SK-N-SH treated with all-trans-retinoic acid at 6 μM for 48 hours (cell line): ENCODE results near the gene KIF17.

Source experiments
- ATAC-seq: fragments of 200-7000 bp; cut with Tn5 transposase; 3 replicates; pipeline ENCODE4 v1.9.1; 2020; ENCODE audit warnings: mild to moderate bottlenecking, moderate library complexity
- ARNTL ChIP-seq: fragments of 450-650 bp; formaldehyde crosslinking; IDR thresholded peaks from 2 replicates; pipeline ENCODE4 v1.5.0; 2020; ENCODE audit warnings: low read depth, mild to moderate bottlenecking, moderate library complexity, borderline replicate concordance
- CSDC2 ChIP-seq: fragments of 250-450 bp; sonication (Bioruptor Pico); IDR thresholded peaks from 2 replicates; pipeline ENCODE4 v1.5.0; 2020; ENCODE audit warnings: mild to moderate bottlenecking, moderate library complexity
- ESRRG ChIP-seq: fragments of 250-450 bp; sonication (Bioruptor Pico); IDR thresholded peaks from 2 replicates; pipeline ENCODE4 v1.6.1; 2021; ENCODE audit warnings: mild to moderate bottlenecking
- GLIS3 ChIP-seq: fragments of 250-450 bp; sonication (Bioruptor Pico); IDR thresholded peaks from 2 replicates; pipeline ENCODE4 v1.5.0; 2020; ENCODE audit warnings: mild to moderate bottlenecking, moderate library complexity
- ISL1 ChIP-seq: fragments of 250-450 bp; sonication (Bioruptor Pico); IDR thresholded peaks from 2 replicates; pipeline ENCODE4 v2.1.2; 2022; ENCODE audit warnings: mild to moderate bottlenecking, moderate library complexity
- OSR1 ChIP-seq: fragments of 250-450 bp; sonication (Bioruptor Pico); IDR thresholded peaks from 2 replicates; pipeline ENCODE4 v1.8.0; 2022; ENCODE audit warnings: moderate library complexity, mild to moderate bottlenecking, inconsistent platforms
- PPARA ChIP-seq: fragments of 250-450 bp; sonication (Bioruptor Pico); IDR thresholded peaks from 2 replicates; pipeline ENCODE4 v1.5.0; 2020; ENCODE audit warnings: mild to moderate bottlenecking, borderline replicate concordance
- SNAI2 ChIP-seq: fragments of 250-450 bp; sonication (Bioruptor Pico); IDR thresholded peaks from 2 replicates; pipeline ENCODE4 v1.5.0; 2020; ENCODE audit warnings: mild to moderate bottlenecking, moderate library complexity
- TCF4 ChIP-seq: fragments of 250-450 bp; sonication (Bioruptor Pico); IDR thresholded peaks from 2 replicates; pipeline ENCODE4 v1.8.0; 2021; ENCODE audit warnings: mild to moderate bottlenecking, moderate library complexity, borderline replicate concordance
- TOX ChIP-seq: fragments of 250-450 bp; sonication (Bioruptor Pico); IDR thresholded peaks from 2 replicates; pipeline ENCODE4 v1.8.0; 2021; ENCODE audit warnings: mild to moderate bottlenecking, moderate library complexity, borderline replicate concordance
- ZC3H10 ChIP-seq: fragments of 250-450 bp; sonication (Bioruptor Pico); IDR thresholded peaks from 2 replicates; pipeline ENCODE4 v1.5.1; 2021; ENCODE audit warnings: mild to moderate bottlenecking, moderate library complexity
- ZFP3 ChIP-seq: fragments of 250-450 bp; sonication (Bioruptor Pico); IDR thresholded peaks from 2 replicates; pipeline ENCODE4 v1.5.0; 2020; ENCODE audit warnings: mild to moderate bottlenecking, moderate library complexity
- ZFP30 ChIP-seq: fragments of 450-650 bp; formaldehyde crosslinking; IDR thresholded peaks from 2 replicates; pipeline ENCODE4 v1.5.0; 2022; ENCODE audit warnings: mild to moderate bottlenecking, moderate library complexity
- ZNF565 ChIP-seq: fragments of 450-650 bp; formaldehyde crosslinking; conservative IDR thresholded peaks from 2 replicates; pipeline ENCODE4 v1.5.0; 2020; ENCODE audit warnings: low read depth, mild to moderate bottlenecking, moderate library complexity
- ZNF70 ChIP-seq: fragments of 450-650 bp; formaldehyde crosslinking; IDR thresholded peaks from 2 replicates; pipeline ENCODE4 v1.5.0; 2020; ENCODE audit warnings: mild to moderate bottlenecking, moderate library complexity
- ZNF8 ChIP-seq: fragments of 450-650 bp; formaldehyde crosslinking; IDR thresholded peaks from 2 replicates; pipeline ENCODE4 v1.5.0; 2020; ENCODE audit warnings: mild to moderate bottlenecking, moderate library complexity
- TF ChIP-seq, protein P1 (sequence below): fragments of 250-450 bp; sonication (Bioruptor Pico); IDR thresholded peaks from 2 replicates; pipeline ENCODE4 v1.8.0; 2020; ENCODE audit warnings: mild to moderate bottlenecking, moderate library complexity, borderline replicate concordance
- TF ChIP-seq, protein P2 (sequence below): fragments of 250-450 bp; sonication (Bioruptor Pico); IDR thresholded peaks from 2 replicates; pipeline ENCODE4 v1.8.0; 2021; ENCODE audit warnings: low read depth, mild to moderate bottlenecking, moderate library complexity, borderline replicate concordance
- TF ChIP-seq, protein P3 (sequence below): fragments of 250-450 bp; sonication (Bioruptor Pico); IDR thresholded peaks from 2 replicates; pipeline ENCODE4 v1.5.0; 2020; ENCODE audit warnings: mild to moderate bottlenecking, moderate library complexity
- TF ChIP-seq, protein P4 (sequence below): fragments of 250-450 bp; sonication (Bioruptor Pico); IDR thresholded peaks from 2 replicates; pipeline ENCODE4 v1.5.1; 2021; ENCODE audit warnings: mild to moderate bottlenecking, moderate library complexity

Gene KIF17

DNA sequence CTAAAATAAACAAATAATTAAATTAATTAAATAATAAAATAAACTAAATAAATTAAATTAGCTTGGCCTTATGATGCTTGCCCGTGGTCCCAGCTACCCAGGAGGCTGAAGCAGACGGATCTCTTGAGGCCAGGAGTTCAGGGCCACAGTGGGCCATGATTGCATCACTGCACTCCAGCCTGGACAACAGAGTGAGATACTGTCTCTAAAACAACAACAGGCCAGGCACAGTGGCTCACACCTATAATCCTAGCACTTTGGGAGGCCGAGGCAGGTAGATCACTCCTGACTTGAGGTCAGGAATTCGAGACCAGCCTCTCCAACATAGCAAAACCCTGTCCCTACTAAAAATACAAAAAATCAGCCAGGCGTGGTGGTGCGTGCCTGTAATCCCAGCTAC lies 96.8 kb downstream of the KIF17 start (continued):
- TF ChIP-seq, protein P1, sequence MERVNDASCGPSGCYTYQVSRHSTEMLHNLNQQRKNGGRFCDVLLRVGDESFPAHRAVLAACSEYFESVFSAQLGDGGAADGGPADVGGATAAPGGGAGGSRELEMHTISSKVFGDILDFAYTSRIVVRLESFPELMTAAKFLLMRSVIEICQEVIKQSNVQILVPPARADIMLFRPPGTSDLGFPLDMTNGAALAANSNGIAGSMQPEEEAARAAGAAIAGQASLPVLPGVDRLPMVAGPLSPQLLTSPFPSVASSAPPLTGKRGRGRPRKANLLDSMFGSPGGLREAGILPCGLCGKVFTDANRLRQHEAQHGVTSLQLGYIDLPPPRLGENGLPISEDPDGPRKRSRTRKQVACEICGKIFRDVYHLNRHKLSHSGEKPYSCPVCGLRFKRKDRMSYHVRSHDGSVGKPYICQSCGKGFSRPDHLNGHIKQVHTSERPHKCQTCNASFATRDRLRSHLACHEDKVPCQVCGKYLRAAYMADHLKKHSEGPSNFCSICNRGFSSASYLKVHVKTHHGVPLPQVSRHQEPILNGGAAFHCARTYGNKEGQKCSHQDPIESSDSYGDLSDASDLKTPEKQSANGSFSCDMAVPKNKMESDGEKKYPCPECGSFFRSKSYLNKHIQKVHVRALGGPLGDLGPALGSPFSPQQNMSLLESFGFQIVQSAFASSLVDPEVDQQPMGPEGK (CRISPR knock-in tag): no peak
- TF ChIP-seq ESRRG (CRISPR knock-in tag) (no peak), TOX (CRISPR knock-in tag) (no peak), ZNF565 (CRISPR knock-in tag) (no peak), SNAI2 (no peak), ZFP30 (CRISPR knock-in tag) (no peak), ZNF70 (no peak), GLIS3 (no peak), ZNF8 (no peak), ZC3H10 (no peak), TCF4 (CRISPR knock-in tag) (no peak), CSDC2 (CRISPR knock-in tag) (no peak)
- TF ChIP-seq, protein P2, sequence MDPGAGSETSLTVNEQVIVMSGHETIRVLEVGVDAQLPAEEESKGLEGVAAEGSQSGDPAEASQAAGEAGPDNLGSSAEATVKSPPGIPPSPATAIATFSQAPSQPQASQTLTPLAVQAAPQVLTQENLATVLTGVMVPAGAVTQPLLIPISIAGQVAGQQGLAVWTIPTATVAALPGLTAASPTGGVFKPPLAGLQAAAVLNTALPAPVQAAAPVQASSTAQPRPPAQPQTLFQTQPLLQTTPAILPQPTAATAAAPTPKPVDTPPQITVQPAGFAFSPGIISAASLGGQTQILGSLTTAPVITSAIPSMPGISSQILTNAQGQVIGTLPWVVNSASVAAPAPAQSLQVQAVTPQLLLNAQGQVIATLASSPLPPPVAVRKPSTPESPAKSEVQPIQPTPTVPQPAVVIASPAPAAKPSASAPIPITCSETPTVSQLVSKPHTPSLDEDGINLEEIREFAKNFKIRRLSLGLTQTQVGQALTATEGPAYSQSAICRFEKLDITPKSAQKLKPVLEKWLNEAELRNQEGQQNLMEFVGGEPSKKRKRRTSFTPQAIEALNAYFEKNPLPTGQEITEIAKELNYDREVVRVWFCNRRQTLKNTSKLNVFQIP (CRISPR knock-in tag): no peak

DNA sequence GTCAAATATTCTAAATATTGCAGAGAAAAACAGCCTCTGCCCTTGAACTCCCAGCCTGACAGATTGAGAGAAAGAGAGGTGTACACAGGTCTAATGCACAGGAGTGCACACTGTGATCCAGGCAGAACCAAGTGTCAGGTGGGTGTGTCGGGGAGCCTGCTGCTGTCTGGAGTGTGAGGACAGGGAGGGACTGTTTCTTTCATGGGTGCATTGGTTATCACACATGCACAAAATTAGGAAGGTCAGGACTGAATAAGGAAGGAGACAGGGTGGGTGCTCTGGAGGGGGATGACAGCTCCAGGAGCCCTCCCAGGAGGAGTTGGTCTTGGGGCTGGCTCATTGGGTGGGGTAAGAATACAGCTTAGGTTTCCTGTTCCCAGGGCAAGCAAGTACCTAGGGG lies 97.8 kb downstream of the KIF17 start:
- no peak for ATAC-seq
- no peak for TF ChIP-seq ZFP3 (CRISPR knock-in tag)
- TF ChIP-seq ZNF565 (CRISPR knock-in tag): no peak
- no peak for TF ChIP-seq ISL1
- TF ChIP-seq, protein P3, sequence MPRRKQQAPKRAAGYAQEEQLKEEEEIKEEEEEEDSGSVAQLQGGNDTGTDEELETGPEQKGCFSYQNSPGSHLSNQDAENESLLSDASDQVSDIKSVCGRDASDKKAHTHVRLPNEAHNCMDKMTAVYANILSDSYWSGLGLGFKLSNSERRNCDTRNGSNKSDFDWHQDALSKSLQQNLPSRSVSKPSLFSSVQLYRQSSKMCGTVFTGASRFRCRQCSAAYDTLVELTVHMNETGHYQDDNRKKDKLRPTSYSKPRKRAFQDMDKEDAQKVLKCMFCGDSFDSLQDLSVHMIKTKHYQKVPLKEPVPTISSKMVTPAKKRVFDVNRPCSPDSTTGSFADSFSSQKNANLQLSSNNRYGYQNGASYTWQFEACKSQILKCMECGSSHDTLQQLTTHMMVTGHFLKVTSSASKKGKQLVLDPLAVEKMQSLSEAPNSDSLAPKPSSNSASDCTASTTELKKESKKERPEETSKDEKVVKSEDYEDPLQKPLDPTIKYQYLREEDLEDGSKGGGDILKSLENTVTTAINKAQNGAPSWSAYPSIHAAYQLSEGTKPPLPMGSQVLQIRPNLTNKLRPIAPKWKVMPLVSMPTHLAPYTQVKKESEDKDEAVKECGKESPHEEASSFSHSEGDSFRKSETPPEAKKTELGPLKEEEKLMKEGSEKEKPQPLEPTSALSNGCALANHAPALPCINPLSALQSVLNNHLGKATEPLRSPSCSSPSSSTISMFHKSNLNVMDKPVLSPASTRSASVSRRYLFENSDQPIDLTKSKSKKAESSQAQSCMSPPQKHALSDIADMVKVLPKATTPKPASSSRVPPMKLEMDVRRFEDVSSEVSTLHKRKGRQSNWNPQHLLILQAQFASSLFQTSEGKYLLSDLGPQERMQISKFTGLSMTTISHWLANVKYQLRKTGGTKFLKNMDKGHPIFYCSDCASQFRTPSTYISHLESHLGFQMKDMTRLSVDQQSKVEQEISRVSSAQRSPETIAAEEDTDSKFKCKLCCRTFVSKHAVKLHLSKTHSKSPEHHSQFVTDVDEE: no peak
- TF ChIP-seq ZFP30 (CRISPR knock-in tag): no peak
- TF ChIP-seq ZNF70: no peak
- TF ChIP-seq, protein P1 (CRISPR knock-in tag): no peak
- no peak for TF ChIP-seq ZNF8
- no peak for TF ChIP-seq PPARA
- no peak for TF ChIP-seq ARNTL
- no peak for TF ChIP-seq OSR1 (CRISPR knock-in tag)
- TF ChIP-seq ESRRG (CRISPR knock-in tag): no peak
- TF ChIP-seq GLIS3: no peak
- TF ChIP-seq, protein P4, sequence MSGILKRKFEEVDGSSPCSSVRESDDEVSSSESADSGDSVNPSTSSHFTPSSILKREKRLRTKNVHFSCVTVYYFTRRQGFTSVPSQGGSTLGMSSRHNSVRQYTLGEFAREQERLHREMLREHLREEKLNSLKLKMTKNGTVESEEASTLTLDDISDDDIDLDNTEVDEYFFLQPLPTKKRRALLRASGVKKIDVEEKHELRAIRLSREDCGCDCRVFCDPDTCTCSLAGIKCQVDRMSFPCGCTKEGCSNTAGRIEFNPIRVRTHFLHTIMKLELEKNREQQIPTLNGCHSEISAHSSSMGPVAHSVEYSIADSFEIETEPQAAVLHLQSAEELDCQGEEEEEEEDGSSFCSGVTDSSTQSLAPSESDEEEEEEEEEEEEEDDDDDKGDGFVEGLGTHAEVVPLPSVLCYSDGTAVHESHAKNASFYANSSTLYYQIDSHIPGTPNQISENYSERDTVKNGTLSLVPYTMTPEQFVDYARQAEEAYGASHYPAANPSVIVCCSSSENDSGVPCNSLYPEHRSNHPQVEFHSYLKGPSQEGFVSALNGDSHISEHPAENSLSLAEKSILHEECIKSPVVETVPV: no peak
- no peak for TF ChIP-seq TOX (CRISPR knock-in tag)

DNA sequence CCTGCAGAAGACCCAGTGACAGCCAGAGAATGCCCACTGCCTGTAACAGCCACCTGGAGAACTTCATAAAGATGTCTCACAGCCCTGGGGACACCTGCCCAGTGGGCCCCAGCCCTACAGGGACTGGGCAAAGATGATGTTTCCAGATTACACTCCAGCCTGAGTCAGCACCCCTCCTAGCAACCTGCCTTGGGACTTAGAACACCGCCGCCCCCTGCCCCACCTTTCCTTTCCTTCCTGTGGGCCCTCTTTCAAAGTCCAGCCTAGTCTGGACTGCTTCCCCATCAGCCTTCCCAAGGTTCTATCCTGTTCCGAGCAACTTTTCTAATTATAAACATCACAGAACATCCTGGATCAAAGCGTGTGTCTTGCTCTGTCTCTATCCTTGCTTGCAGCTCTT lies 99.3 kb downstream of the KIF17 start:
- ATAC-seq: no peak
- TF ChIP-seq, protein P2 (CRISPR knock-in tag): no peak
- TF ChIP-seq ZNF70: no peak
- no peak for TF ChIP-seq CSDC2 (CRISPR knock-in tag)
- no peak for TF ChIP-seq ZNF565 (CRISPR knock-in tag)
